ENCODE data around the gene ABCB1.

DNA sequence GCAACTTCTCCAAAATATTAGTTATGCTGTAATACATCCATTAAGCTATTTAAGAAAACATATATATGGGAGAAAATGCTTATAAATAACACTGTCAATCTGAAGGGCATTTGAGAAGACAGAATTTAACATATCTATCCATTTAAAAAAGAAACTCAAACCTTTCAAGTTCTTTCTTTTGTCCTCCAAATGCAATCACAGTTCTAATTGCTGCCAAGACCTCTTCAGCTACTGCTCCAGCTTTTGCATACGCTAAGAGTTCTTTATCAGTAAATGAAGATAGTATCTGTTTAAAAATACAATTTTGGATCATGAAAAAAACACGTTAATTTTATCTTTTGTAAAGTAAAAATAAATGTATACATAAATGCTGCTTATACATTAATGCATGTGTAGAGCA lies 39.6 kb downstream of the ABCB1 start:
- no peak for TF ChIP-seq POLR2AphosphoS5 (IDR thresholded peaks at IDR 0.05; ENCODE audit: borderline replicate concordance, low read depth, low read length)
- TF ChIP-seq EZH2 (IDR thresholded peaks at IDR 0.05): no peak

Data from SK-N-MC (cell line).